GM19193 (cell line): ENCODE results near the gene AGPAT1.

ENCODE experiments used
- POLR2A ChIP-seq: IDR thresholded peaks from 4 replicates; pipeline ENCODE4 v1.6.1; 2011; ENCODE audit not compliant: insufficient read depth, insufficient read length; ENCODE audit errors: extremely low read depth

Gene AGPAT1

GRCh38 chr6:32175711-32176475 lies at the start of gene AGPAT1:
Gene AGPAT1, minus strand, starts transcription at chr6:32176084. Its CDS starts 4,588 bp downstream, at chr6:32171496.
- peak; percentile 71 for TF ChIP-seq POLR2A

- TF ChIP-seq POLR2A: no peak
Observed at GRCh38 chr6:32224696-32225095, 48.8 kb upstream of the AGPAT1 start.

GRCh38 chr6:32223258-32224235 lies 47.7 kb upstream of the AGPAT1 start, which contains the start of gene NOTCH4:
Gene NOTCH4, minus strand, starts transcription at chr6:32224067. Its CDS starts 139 bp downstream, at chr6:32223928.
- TF ChIP-seq POLR2A: no peak

- TF ChIP-seq POLR2A: no peak
Observed at GRCh38 chr6:32222333-32223230, 46.7 kb upstream of the AGPAT1 start.

- no peak for TF ChIP-seq POLR2A
Observed at GRCh38 chr6:32220021-32220420, 44.1 kb upstream of the AGPAT1 start.

GRCh38 chr6:32218167-32218566 lies 42.3 kb upstream of the AGPAT1 start:
- no peak for TF ChIP-seq POLR2A

- TF ChIP-seq POLR2A: no peak
Observed at GRCh38 chr6:32216998-32217397, 41.1 kb upstream of the AGPAT1 start.

- TF ChIP-seq POLR2A: no peak
Observed at GRCh38 chr6:32216285-32216684, 40.4 kb upstream of the AGPAT1 start.

- TF ChIP-seq POLR2A: no peak
Observed at GRCh38 chr6:32215617-32216016, 39.7 kb upstream of the AGPAT1 start.

GRCh38 chr6:32214126-32214525 lies 38.2 kb upstream of the AGPAT1 start:
- TF ChIP-seq POLR2A: no peak

- TF ChIP-seq POLR2A: no peak
Observed at GRCh38 chr6:32213649-32214048, 37.8 kb upstream of the AGPAT1 start.

GRCh38 chr6:32212076-32212760 lies 36.3 kb upstream of the AGPAT1 start:
- TF ChIP-seq POLR2A: no peak

- TF ChIP-seq POLR2A: no peak
Observed at GRCh38 chr6:32210191-32210601, 34.3 kb upstream of the AGPAT1 start.

- TF ChIP-seq POLR2A: no peak
Observed at GRCh38 chr6:32208996-32209395, 33.1 kb upstream of the AGPAT1 start.
